GM18507 (cell line): Measurements from ENCODE around the gene ALK.
A peak's percentile ranks its signal among the peaks of the same experiment; 100 is the strongest.

ENCODE experiments used
- DNase-seq: peaks from one replicate; pipeline ENCODE4 v3.0.0; 2011; ENCODE audit warnings: low read depth; ENCODE audit not compliant: insufficient read length; ENCODE audit errors: extremely low spot score
- FAIRE-seq: peaks from 2 replicates; lab custom pipeline; 2011; peaks lifted over from hg19 to GRCh38; lab: Jason Lieb, UNC

ALK gene

GRCh38 chr2:29193681-29194080 is 727.7 kb downstream of the ALK start:
- FAIRE-seq, result no peak
- DNase-seq, result no peak

- FAIRE-seq, result no peak
- DNase-seq, result no peak
Measured at GRCh38 chr2:29193111-29193510, 728.3 kb downstream of the ALK start.

GRCh38 chr2:29192526-29192925 is 728.9 kb downstream of the ALK start:
- DNase-seq, result no peak
- no peak for FAIRE-seq

GRCh38 chr2:29191817-29192216 is 729.6 kb downstream of the ALK start:
- DNase-seq (no peak), FAIRE-seq (no peak)

GRCh38 chr2:29189052-29189451 is 732.3 kb downstream of the ALK start:
- DNase-seq, result no peak
- peak; percentile 62 for FAIRE-seq

GRCh38 chr2:29187926-29188325 is 733.5 kb downstream of the ALK start:
- DNase-seq, result no peak
- no peak for FAIRE-seq

GRCh38 chr2:29186817-29187216 is 734.6 kb downstream of the ALK start:
- FAIRE-seq (no peak), DNase-seq (no peak)

- FAIRE-seq (no peak), DNase-seq (no peak)
Measured at GRCh38 chr2:29184531-29184930, 736.9 kb downstream of the ALK start.

- no peak for FAIRE-seq
- no peak for DNase-seq
Measured at GRCh38 chr2:29182920-29183319, 738.5 kb downstream of the ALK start.

- DNase-seq, result no peak
- FAIRE-seq, result no peak
Measured at GRCh38 chr2:29182334-29182733, 739.1 kb downstream of the ALK start.

- DNase-seq, result no peak
- no peak for FAIRE-seq
Measured at GRCh38 chr2:29175338-29175737, 746.0 kb downstream of the ALK start.

GRCh38 chr2:29174937-29175336 is 746.4 kb downstream of the ALK start:
- no peak for FAIRE-seq

GRCh38 chr2:29166242-29167039 is 754.9 kb downstream of the ALK start:
- DNase-seq (no peak), FAIRE-seq (peak; percentile 5)

More at GRCh38 chr2:29174937-29175336, 746.4 kb downstream of the ALK start:
- DNase-seq, result no peak

- FAIRE-seq, result no peak
- no peak for DNase-seq
Measured at GRCh38 chr2:29165362-29166241, 755.8 kb downstream of the ALK start.

- DNase-seq (no peak), FAIRE-seq (no peak)
Measured at GRCh38 chr2:29164091-29164846, 757.1 kb downstream of the ALK start.

- FAIRE-seq (no peak), DNase-seq (no peak)
Measured at GRCh38 chr2:29162204-29162928, 759.0 kb downstream of the ALK start.

GRCh38 chr2:29160184-29160583 is 761.2 kb downstream of the ALK start:
- DNase-seq (no peak), FAIRE-seq (peak; percentile 15)

- FAIRE-seq (no peak), DNase-seq (no peak)
Measured at GRCh38 chr2:29159125-29159524, 762.3 kb downstream of the ALK start.

GRCh38 chr2:29157131-29157530 is 764.3 kb downstream of the ALK start:
- no peak for FAIRE-seq
- DNase-seq, result no peak
